GM12873 (cell line): ENCODE data around the gene PAM.

Source experiments
- CTCF ChIP-seq: IDR thresholded peaks from 2 replicates; pipeline ENCODE4 v1.5.1; 2012; ENCODE audit warnings: low read depth, mild to moderate bottlenecking, moderate library complexity, low read length, control low read depth; ENCODE audit not compliant: insufficient read depth; ENCODE audit errors: missing control alignments

Gene PAM

GRCh38 chr5:102802708-102803458 lies 47.8 kb downstream of the PAM start:
- TF ChIP-seq CTCF = no peak

GRCh38 chr5:102807878-102808502 lies 52.9 kb downstream of the PAM start:
- TF ChIP-seq CTCF = no peak

- no peak for TF ChIP-seq CTCF
These were observed 53.9 kb downstream of the PAM start for GRCh38 chr5:102809033-102809432.

GRCh38 chr5:102811972-102812371 lies 56.9 kb downstream of the PAM start:
- no peak for TF ChIP-seq CTCF

GRCh38 chr5:102813740-102814139 lies 58.6 kb downstream of the PAM start:
- no peak for TF ChIP-seq CTCF

- TF ChIP-seq CTCF = no peak
These were observed 60.0 kb downstream of the PAM start for GRCh38 chr5:102815084-102815483.

- no peak for TF ChIP-seq CTCF
These were observed 60.6 kb downstream of the PAM start for GRCh38 chr5:102815540-102816332.
